Neuron (in vitro differentiated cells): ENCODE measurements around the gene BABAM2.

ENCODE experiments used
- H2AFZ ChIP-seq: one replicate; pipeline ENCODE4 v1.6.1; 2013; ENCODE audit warnings: low read depth, mild to moderate bottlenecking, inconsistent platforms, low read length, moderate library complexity
- H3K27me3 ChIP-seq: one replicate; pipeline ENCODE4 v1.6.1; 2013; ENCODE audit warnings: low read length; ENCODE audit not compliant: insufficient read depth
- H3K36me3 ChIP-seq: one replicate; pipeline ENCODE4 v1.6.1; 2013; ENCODE audit warnings: low read length; ENCODE audit not compliant: insufficient read depth
- H3K4me1 ChIP-seq: one replicate; pipeline ENCODE4 v1.6.1; 2013; ENCODE audit warnings: low read length; ENCODE audit not compliant: insufficient read depth
- H3K4me3 ChIP-seq: 2 replicates; pipeline ENCODE4 v1.5.1; 2013; ENCODE audit warnings: mild to moderate bottlenecking, low read length, moderate library complexity
- H3K9me3 ChIP-seq: one replicate; pipeline ENCODE4 v1.6.1; 2013; ENCODE audit warnings: low read length

BABAM2 gene

DNA sequence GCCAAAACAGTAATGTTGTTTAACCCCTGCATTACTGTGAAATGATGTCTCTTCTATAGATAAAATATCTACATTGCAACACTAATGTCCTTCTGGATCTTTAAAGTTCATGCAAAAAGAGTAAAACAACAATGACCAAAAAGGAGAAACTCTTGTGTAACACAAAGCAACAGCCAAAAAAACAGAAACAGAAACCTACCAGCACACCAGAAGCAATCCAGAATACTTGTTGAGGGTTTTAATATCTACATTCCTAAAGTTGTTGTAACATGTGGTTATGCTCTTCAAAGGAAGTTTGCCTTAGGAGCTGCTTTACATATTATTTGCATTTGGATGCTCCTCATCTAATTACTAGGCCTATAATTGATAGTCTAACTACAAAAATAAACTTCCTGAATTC is 157.2 kb downstream of the BABAM2 start:
- peaks cover 2% of the 10 kb centered on the region for H3K36me3 ChIP-seq
- no peak overlapping the region for H3K4me3 ChIP-seq
- no peaks in the 10 kb centered on the region for H3K4me1 ChIP-seq
- H2AFZ ChIP-seq, result no peak overlapping the region
- H3K9me3 ChIP-seq, result no peaks in the 10 kb centered on the region
- no peaks in the 10 kb centered on the region for H3K27me3 ChIP-seq

- H3K36me3 ChIP-seq, result peaks cover 2% of the 10 kb centered on the region
- no peak overlapping the region for H3K4me3 ChIP-seq
- H2AFZ ChIP-seq, result no peak overlapping the region
- H3K27me3 ChIP-seq, result no peaks in the 10 kb centered on the region
- H3K4me1 ChIP-seq, result peaks cover 3% of the 10 kb centered on the region
- H3K9me3 ChIP-seq, result no peaks in the 10 kb centered on the region
Measured at GRCh38 chr2:28048341-28048740, 157.8 kb downstream of the BABAM2 start.

DNA sequence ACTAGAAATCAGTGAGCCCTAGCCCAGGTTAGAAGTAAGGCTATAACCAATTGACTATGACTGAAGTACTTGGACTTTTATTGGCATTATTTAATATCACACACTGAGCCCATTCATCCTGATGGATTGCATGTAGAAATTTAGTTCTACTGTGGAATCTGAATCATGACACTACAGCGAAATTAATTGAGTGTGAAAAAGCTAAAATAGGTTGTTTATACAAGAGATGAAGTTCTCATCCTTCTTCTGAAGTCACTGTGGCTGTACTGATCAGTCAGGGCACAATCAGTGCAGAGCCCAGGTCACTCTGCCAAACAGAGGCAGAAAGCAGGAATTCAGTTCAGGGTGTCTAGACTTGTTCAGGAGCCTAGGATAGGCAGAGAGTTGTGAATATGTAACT is 158.9 kb downstream of the BABAM2 start:
- peaks cover 5% of the 10 kb centered on the region for H3K4me1 ChIP-seq

DNA sequence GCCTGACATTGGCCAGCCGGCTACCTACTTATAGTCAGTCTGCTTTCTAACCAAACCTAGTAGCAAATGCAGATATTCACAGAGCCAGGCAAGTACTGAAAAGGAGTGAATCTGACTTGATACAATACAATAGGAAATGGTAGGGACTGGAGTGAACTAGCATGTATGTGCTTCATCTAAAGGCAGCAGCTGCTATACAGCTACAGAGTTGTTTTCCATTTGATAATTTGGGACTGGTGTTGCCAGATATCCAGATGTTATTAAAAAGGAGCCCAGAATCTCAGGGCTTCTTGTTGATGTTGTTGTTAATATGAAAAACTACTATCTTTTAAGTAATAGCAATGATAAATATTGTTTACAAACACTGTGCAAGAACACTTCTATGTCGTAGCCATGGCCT is 159.4 kb downstream of the BABAM2 start:
- Histone ChIP-seq H3K36me3 (peaks cover 2% of the 10 kb centered on the region), H3K4me1 (peaks cover 5% of the 10 kb centered on the region), H3K27me3 (no peaks in the 10 kb centered on the region), H2AFZ (no peak overlapping the region), H3K4me3 (no peak overlapping the region), H3K9me3 (no peaks in the 10 kb centered on the region)

More for the DNA sequence above, 158.9 kb downstream of the BABAM2 start:
- Histone ChIP-seq H3K9me3 (no peaks in the 10 kb centered on the region), H3K36me3 (peaks cover 2% of the 10 kb centered on the region), H3K27me3 (no peaks in the 10 kb centered on the region), H2AFZ (no peak overlapping the region), H3K4me3 (no peak overlapping the region)

DNA sequence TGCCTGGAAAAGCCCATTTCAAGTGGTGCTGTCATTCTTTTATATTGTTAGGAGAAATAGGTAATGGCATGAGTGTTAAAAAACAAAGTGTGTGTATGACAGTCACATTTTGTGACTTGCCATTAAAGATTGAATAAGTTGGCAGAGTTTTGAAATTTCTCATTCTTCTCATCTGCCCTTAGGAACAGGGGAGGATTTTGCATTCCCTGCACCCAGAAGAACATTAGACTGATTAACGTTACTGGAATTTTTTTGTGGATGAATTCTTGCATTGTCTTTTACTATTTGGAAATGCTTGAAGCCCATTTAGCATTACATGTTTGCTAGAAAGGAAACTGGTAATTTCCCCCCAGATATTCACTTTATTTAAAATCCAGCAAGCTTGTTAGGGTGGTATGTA is 162.2 kb downstream of the BABAM2 start:
- no peaks in the 10 kb centered on the region for H3K9me3 ChIP-seq
- H3K36me3 ChIP-seq, result peaks cover 2% of the 10 kb centered on the region
- H3K4me3 ChIP-seq, result no peak overlapping the region

GRCh38 chr2:28053597-28053996 is 163.1 kb downstream of the BABAM2 start:
- no peak overlapping the region for H3K4me3 ChIP-seq
- H3K4me1 ChIP-seq, result peaks cover 5% of the 10 kb centered on the region
- H3K36me3 ChIP-seq, result peaks cover 2% of the 10 kb centered on the region
- H3K27me3 ChIP-seq, result no peaks in the 10 kb centered on the region
- H2AFZ ChIP-seq, result no peak overlapping the region
- H3K9me3 ChIP-seq, result no peaks in the 10 kb centered on the region

More for the DNA sequence above, 162.2 kb downstream of the BABAM2 start:
- peaks cover 5% of the 10 kb centered on the region for H3K4me1 ChIP-seq
- H2AFZ ChIP-seq, result no peak overlapping the region
- no peaks in the 10 kb centered on the region for H3K27me3 ChIP-seq

GRCh38 chr2:28054916-28055315 is 164.4 kb downstream of the BABAM2 start:
- Histone ChIP-seq H3K4me1 (peaks cover 5% of the 10 kb centered on the region), H3K27me3 (no peaks in the 10 kb centered on the region), H2AFZ (no peak overlapping the region), H3K4me3 (no peak overlapping the region), H3K36me3 (no peaks in the 10 kb centered on the region), H3K9me3 (no peaks in the 10 kb centered on the region)

- Histone ChIP-seq H3K9me3 (no peaks in the 10 kb centered on the region), H3K36me3 (no peaks in the 10 kb centered on the region), H3K27me3 (no peaks in the 10 kb centered on the region), H3K4me1 (peaks cover 5% of the 10 kb centered on the region), H3K4me3 (no peak overlapping the region), H2AFZ (no peak overlapping the region)
Measured at GRCh38 chr2:28055325-28055970, 164.9 kb downstream of the BABAM2 start.

DNA sequence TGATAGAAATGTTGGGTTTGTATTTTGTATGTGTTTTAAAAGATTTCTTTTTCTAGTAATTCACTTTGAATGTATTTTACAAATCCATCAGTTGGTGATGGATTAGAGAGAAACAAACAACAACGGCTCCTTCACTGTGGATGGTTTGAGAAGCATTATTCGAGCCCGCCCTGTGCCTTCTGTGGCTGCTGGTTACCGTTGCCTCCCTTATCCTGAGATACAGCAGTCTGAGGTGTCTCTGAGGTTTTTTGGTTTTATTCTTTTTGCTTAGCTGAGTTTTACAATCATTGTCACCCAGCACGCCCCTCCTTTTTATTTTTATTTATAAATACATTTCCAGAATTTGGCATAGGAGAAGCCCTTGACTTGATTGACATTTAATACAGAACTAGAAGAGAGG is 168.3 kb downstream of the BABAM2 start:
- no peaks in the 10 kb centered on the region for H3K4me1 ChIP-seq
- no peak overlapping the region for H3K4me3 ChIP-seq
- H2AFZ ChIP-seq, result no peak overlapping the region
- no peaks in the 10 kb centered on the region for H3K27me3 ChIP-seq
- H3K9me3 ChIP-seq, result no peaks in the 10 kb centered on the region
- H3K36me3 ChIP-seq, result no peaks in the 10 kb centered on the region

- H2AFZ ChIP-seq, result no peak overlapping the region
- peaks cover 3% of the 10 kb centered on the region for H3K9me3 ChIP-seq
- no peaks in the 10 kb centered on the region for H3K4me1 ChIP-seq
- no peaks in the 10 kb centered on the region for H3K27me3 ChIP-seq
- H3K4me3 ChIP-seq, result no peak overlapping the region
- no peaks in the 10 kb centered on the region for H3K36me3 ChIP-seq
Measured at GRCh38 chr2:28062867-28063266, 172.3 kb downstream of the BABAM2 start.

DNA sequence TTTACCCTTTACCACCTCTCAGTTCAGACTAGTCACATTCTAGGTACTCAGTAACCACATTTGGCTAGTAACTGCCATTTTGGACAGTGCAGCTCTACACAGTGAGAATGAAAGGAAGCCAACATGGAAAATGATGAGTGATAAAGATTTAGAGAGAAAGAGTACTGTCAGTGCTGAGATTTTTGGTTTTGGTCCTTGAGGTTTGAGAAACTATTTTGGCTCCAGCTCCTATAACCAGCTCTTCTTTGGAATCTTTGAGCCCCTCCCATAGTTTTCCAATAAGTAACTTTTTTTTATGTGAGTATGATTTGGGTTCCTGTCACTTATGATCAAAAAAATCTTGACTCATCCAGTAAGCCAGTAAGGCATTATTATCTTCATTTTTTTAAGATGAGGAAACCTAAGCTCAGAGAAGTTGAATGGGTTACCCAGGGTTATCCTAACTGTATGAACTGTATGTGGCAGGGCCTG is 173.0 kb downstream of the BABAM2 start:
- no peak overlapping the region for H2AFZ ChIP-seq
- no peaks in the 10 kb centered on the region for H3K36me3 ChIP-seq
- H3K4me1 ChIP-seq, result no peaks in the 10 kb centered on the region
- H3K4me3 ChIP-seq, result no peak overlapping the region
- peaks cover 3% of the 10 kb centered on the region for H3K9me3 ChIP-seq
- H3K27me3 ChIP-seq, result no peaks in the 10 kb centered on the region

GRCh38 chr2:28067602-28068001 is 177.1 kb downstream of the BABAM2 start:
- Histone ChIP-seq H3K27me3 (no peaks in the 10 kb centered on the region), H2AFZ (no peak overlapping the region), H3K4me3 (no peak overlapping the region), H3K9me3 (peaks cover 3% of the 10 kb centered on the region), H3K36me3 (no peaks in the 10 kb centered on the region), H3K4me1 (no peaks in the 10 kb centered on the region)

- Histone ChIP-seq H3K9me3 (peaks cover 3% of the 10 kb centered on the region), H3K36me3 (no peaks in the 10 kb centered on the region), H3K27me3 (no peaks in the 10 kb centered on the region), H2AFZ (no peak overlapping the region), H3K4me1 (no peaks in the 10 kb centered on the region), H3K4me3 (no peak overlapping the region)
Measured at GRCh38 chr2:28068088-28068487, 177.6 kb downstream of the BABAM2 start.

GRCh38 chr2:28068527-28068926 is 178.0 kb downstream of the BABAM2 start:
- Histone ChIP-seq H3K27me3 (no peaks in the 10 kb centered on the region), H2AFZ (no peak overlapping the region), H3K9me3 (peaks cover 3% of the 10 kb centered on the region), H3K36me3 (no peaks in the 10 kb centered on the region), H3K4me1 (no peaks in the 10 kb centered on the region), H3K4me3 (no peak overlapping the region)
